ENCODE data around the gene ARF4.

Gene ARF4

DNA sequence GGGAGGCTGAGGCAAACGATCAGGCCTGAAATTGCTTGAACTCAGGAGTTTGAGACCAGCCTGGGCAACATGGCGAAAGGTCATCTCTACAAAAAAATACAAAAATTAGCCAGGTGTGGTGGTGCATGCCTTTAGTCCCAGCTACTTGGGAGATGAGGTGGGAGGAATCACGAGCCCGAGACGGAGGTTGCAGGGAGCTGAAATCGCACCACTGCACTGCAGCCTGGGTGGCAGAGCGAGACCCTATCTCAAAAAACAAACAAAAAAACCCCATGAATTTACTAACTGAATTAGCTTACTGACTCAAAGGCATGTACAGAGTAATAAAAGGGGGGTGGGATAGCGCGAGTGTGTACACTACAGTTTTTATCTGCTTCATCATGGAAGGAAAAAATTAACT lies 19.3 kb downstream of the ARF4 start:
- no peak for DNase-seq (ENCODE audit: low spot score)

DNA sequence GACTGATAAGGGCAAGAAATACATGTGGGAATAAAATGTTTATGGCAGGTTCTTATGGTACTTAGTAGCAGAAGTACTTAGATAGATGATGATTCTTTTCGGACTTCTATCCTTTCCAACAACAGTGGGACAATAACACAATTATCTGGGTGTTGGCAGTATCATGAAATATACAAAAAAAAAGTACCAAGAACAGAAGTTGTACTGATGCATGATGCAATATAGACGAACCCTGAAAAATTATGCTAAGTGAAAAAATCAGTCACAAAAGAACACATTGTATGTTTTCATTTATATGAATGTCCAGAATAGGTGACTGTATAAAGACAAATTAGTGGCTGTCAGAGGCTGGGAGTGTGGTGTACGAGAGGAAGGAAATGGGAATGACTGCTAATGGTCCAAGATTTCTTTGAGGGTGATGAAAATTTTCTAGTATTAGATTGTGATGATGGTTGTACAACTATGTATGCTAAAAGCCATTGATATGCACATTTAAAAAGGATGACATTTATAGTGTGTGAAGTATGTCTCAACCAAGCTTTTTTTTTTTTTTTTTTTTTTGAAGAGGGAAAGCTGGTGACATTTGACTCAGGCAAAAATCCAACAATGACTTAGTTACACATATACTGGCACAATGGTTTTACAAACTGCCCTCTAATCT lies 21.0 kb downstream of the ARF4 start:
- no peak for DNase-seq (ENCODE audit: low spot score)

DNA sequence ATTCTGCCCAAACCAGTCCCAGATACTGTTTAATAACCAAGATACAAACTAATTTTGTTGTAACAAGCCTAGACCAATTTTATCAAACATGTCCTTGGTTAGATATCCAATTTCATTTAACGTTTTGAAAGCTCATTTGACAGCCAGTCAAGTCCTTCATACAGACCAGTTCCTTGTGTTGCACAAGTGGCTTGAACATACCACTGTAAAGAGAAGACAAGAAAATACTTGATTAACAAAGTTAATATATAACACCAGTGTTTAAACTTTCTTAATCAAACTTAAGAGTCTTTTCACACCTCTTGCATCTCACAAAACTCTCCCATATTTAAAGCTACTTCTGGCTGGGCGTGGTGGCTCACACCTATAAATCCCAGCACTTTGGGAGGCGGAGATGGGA lies 25.0 kb downstream of the ARF4 start:
- no peak for DNase-seq (ENCODE audit: low spot score)

- no peak for DNase-seq (ENCODE audit: low spot score)
Observed at GRCh38 chr3:57570878-57571277, 26.3 kb downstream of the ARF4 start.

- DNase-seq (ENCODE audit: low spot score), result no peak
Observed at GRCh38 chr3:57569859-57570450, 27.2 kb downstream of the ARF4 start.

GRCh38 chr3:57559526-57559925 lies 37.6 kb downstream of the ARF4 start:
- no peak for DNase-seq (ENCODE audit: low spot score)

GRCh38 chr3:57557085-57557537 lies 40.0 kb downstream of the ARF4 start:
- peak; percentile 45 for DNase-seq (ENCODE audit: low spot score)

GRCh38 chr3:57556459-57557084 lies 40.6 kb downstream of the ARF4 start:
- peak; percentile 58 for DNase-seq (ENCODE audit: low spot score)

DNA sequence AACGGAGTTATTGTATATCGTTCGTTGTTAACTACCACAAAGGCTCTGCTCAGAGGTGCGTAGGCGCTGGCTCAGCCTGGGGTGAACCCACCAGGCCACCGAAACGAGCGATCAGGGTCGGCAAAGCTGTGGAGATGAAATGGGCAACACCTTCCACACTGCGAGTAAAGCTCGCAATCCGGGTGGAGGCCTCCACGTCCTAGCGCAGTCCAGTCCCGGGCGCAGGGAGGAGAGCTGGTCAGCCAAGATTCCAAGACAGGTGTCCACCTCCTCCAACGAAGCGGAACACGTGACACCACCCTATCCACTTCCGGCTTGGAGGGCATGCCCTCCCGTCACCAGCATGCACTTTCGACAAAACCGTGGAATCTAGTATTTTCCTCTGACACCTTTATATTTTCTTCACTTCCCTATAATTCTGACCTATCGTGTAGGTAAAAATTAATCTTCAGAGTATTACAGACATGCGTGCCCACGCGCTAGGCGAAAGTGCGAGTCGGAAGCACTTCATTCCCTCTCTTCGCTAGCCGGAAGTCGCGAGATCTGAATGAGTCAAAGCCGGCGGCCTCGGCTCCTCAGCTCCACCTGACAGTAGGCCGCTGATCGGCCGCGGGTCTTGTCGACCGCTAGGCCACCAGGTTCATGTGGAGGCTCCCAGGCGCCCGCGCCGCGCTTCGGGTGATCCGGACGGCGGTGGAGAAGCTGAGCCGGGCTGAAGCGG lies 41.2 kb downstream of the ARF4 start, which contains the start of gene PDE12:
TSS of gene PDE12 (plus strand) at position 537 of the 721 bp plus-strand sequence. CDS start at position 643, 106 bp downstream.
- DNase-seq (ENCODE audit: low spot score), result peak; percentile 75

GRCh38 chr3:57555306-57555705 lies 41.8 kb downstream of the ARF4 start:
- DNase-seq (ENCODE audit: low spot score), result peak; percentile 3

DNA sequence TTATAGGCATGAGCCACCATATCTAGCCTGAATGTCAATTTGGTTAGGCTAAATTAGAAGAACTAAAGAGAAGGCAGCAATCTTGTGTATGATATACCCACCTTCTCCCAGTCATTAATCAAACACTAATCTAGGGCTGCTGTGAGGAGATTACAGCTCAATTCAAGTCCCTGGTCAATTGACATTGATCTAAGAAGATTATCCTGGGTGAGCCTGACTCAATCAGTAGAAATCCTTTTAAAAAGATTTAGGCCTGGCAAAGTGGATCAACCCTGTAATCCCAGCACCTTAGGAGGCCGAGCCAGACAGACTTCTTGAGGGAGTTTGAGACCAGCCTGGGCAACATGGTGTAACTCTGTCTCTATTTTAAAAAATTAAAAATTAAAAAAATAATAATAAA lies 50.5 kb downstream of the ARF4 start:
- no peak for DNase-seq (ENCODE audit: low spot score)

- DNase-seq (ENCODE audit: low spot score), result no peak
Observed at GRCh38 chr3:57545636-57546268, 51.4 kb downstream of the ARF4 start.

DNA sequence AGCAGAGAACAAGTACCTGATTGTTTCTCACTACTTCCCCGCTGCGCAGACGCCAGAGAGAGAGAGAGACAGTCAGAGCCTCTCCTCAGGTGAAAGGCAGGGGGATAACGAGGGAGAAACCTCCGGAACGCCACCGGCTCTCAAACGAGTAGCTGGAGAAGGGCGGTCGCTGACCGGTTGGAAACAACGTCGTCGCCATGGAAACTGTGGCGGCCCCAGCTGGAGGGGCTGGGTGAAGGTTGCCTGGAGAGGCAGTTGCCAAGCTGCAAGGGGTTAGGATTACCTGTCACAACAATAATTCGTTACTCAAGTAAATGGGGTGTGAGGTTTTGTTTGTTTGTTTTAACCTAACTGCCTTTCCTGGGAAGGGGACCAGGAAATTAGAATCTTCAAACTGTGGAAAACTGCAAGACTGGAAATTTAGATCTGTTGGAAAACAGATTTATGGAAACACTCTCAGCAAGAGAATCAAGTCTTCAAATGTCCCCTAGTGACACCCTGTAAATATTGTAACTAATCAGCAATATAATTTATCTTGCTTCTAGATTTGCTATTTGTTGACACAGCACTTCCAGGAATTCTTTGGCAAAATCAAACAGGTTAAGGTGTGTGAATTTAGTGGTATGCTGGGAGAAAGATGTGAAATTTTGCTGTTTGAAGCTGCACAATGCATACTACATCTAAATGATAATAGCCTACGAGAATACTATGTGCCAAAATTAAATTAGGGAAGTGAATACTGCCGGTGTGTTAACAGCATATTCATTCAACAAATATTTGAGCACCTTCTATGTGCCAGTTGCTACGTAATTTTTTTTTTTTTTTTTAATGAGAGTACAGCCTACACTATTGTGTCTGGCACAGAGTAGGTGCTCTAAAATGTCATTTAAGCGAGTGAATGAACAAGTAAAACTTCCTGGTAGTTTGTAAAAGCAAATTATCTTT lies 52.7 kb downstream of the ARF4 start, which contains the start of gene DNAH12:
TSS of gene DNAH12 (minus strand) at position 164 of the 945 bp plus-strand sequence. CDS start 1,474 bp downstream, outside the sequence.
- DNase-seq (ENCODE audit: low spot score), result peak; percentile 47

- no peak for DNase-seq (ENCODE audit: low spot score)
Observed at GRCh38 chr3:57538465-57538864, 58.7 kb downstream of the ARF4 start.

GRCh38 chr3:57530071-57530608 lies 67.0 kb downstream of the ARF4 start:
- DNase-seq (ENCODE audit: low spot score), result no peak

All from germinal center (tissue), 1 donor.